ENCODE data around the gene CASP4.
"Not testable (repeated sequence)": the region's sequence is repeated elsewhere in the genome, so short reads cannot be mapped to it uniquely, and the experiment has no call there.

The CASP4 gene

DNA sequence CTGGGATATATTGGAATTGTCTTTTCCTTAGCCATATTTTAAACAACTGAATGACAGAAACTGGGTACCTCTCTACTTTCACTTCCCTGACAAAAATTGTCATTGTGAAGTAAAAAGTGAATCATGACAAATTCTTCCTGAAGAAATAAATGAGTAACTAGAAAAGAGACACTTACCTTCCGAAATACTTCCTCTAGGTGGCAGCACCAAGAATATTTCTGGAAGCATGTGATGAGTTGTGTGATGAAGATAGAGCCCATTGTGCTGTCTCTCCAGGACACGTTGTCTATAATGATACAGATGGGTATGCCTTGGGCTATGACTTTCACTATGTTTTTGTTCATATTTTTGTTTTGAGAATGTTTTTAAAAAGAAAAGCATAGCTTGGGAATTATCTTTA, 21.5 kb downstream of the CASP4 start:
- no peak for DNase-seq

- no peak for DNase-seq
These were observed 24.3 kb downstream of the CASP4 start for GRCh38 chr11:104944076-104944475.

DNA sequence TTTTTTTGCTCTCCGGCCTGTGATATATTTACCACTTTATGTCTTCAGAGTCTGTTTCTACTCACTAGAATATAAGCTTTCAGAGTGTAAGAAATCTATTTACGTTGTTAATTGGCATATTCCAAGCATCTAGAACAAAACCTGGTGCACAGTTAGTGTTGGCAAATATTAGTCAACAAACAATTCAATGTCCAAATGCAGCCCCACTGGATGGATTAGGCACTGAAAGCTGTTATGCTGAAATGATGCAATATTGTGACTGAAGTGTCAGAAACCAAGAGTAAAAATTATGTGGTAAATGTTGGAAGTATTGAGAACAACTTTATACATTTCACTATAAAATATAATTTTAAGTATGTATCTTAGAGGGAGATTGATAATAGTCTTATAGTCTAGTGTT, 24.8 kb downstream of the CASP4 start:
- DNase-seq = no peak

DNA sequence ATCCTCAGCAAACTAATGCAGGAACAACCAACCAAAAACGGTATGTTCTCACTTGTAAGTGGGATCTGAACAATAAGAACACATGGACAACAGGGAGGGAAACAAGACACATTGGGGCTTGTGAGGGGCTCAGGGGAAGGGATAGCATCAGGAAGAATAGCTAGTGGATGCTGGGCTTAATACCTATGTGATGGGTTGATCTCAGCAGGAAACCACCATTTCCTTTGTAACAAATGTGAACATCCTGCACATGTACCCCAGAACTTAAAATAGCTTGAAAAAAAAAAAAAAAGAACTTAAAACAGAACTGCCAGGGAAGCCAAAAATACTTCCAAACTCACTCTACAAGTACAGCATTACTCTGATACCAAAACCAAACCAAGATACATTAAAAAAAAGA, 33.8 kb downstream of the CASP4 start:
- DNase-seq = no peak

- DNase-seq = not testable (repeated sequence)
These were observed 34.3 kb downstream of the CASP4 start for GRCh38 chr11:104934073-104934472.

GRCh38 chr11:104928811-104929210, 39.6 kb downstream of the CASP4 start:
- no peak for DNase-seq

DNA sequence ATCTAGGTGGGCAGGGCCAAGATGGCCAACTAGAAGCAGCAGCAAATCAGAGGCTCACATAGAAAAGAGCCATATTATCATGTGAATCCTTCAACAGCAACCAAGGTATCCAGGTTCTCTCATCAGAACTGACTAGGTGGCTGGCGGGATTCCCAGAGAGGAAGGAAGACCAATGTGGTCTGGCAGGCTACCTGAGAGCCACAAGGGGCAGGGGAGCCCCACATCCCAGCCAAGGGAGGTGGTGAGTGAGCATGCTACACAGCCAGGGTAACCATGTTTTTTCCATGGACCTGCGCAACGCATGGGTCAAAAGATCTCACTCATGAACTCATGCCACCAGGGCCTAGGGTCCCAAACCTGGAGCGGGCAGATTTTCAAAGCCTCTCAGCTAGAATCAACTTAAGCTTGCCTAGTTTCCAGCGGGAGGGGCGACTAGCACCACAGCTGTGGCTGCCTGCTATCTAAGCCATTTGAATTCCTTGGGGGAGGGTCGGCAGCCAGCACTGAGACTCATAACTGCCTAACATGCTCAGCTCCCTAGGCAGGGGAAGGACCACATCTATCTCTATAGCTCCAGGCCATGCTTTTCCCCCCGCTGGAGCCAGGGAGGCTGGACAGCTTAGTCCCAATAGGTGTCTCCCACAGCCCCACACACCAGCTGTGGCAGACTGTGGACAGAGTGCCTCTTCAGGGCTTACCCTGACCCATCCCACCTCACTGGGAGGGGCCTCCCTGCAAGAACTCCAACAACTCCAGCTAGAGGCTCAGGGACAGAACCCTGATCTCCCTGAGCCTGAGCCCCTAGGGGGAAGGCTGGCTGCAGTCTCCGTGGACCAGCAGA, 41.4 kb downstream of the CASP4 start:
- DNase-seq = no peak

GRCh38 chr11:104925850-104926249, 42.5 kb downstream of the CASP4 start:
- no peak for DNase-seq

- DNase-seq = no peak
These were observed 50.1 kb downstream of the CASP4 start for GRCh38 chr11:104918113-104918824.

DNA sequence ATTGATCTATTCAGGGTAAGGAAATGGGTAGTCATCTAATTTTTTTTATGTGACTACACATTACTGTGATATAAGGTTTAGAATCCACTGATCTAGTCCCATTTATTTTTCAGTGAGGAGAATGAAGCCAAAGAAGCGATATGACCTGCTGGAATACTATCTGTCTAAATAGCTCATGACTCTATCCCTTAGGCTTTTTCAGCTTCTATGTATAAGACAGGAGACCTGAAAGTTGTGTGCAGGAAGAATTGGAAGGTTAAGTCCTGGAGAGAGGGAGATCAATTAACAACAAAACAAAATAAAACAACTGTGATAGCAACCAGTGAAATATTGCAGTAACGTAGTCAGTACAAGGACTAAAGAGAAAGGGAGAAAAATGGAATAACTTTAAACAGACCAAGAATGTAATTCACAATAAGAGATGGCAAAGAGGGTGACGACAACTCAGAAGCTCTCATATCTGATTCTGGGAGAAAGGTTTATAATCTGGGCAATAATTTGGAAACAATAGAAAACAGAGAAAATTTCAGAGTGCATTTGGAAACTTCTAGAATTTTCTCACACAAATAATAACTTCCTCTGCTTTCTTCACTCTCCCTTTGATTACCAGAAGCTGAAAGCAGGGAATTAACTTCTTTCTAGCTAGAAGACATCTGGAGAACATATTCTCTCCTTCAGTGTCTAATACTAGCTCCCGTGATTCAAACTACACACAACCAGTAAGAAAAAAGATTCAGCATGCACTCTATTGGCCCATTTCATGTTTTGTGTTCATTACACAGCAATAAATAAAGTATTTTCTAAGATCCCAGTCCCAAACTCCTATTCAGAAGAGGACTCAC, 50.9 kb downstream of the CASP4 start:
- DNase-seq = no peak

DNA sequence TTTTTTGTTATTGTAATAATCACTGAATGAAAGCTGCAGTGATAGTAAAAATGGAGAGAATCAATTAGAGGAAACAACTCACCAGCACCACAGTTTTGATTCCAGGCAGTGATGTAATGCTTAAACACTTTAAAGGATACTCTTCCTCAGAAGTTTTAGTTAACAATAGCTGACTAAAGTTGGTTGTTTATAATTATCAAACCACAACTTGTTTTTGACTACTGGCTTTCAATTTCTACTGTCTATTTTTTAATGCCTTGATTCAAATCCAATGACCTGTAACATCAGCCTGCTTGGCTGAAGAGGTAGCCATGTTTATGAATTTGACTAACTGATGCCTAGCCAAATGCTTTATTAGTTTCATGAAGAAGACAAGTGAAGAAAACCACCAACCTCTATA, 51.9 kb downstream of the CASP4 start:
- DNase-seq = no peak

DNA sequence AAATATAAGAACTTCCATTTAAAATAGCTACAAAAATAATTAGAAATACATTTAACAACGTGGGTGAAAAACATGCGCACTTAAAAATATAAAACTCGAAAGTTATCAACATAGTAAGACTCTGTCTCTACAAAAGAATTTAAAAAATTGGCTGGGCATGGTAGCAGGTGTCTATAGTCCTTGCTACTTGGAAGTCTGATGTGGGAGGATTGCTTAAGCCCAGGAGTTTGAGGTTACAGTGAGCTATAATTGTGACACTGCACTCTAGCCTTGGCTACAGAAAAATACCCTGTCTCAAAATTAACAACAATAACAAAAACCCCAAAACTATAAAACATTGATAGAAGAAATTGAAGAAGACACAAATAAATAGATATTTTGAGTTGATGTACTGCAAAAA, 56.3 kb downstream of the CASP4 start:
- DNase-seq = no peak

DNA sequence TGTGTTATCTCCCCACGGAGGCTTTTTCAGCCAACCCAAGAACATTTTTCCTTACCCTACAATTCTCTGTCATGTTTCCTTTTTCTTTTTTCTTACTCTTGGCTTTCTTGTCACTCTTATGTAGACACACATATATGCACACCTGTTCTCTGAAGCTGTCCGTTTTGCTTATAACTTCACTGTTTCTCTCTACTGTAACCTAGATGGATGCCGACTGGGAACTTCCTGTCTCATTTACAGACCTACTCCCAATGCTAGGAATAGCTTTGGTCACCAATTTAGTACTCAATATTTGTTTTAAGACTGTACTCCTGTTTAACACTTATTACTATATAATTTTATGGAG, 60.2 kb downstream of the CASP4 start:
- no peak for DNase-seq

- no peak for DNase-seq
These were observed 60.7 kb downstream of the CASP4 start for GRCh38 chr11:104907521-104908185.

- DNase-seq = no peak
These were observed 63.1 kb downstream of the CASP4 start for GRCh38 chr11:104905271-104905670.

- no peak for DNase-seq
These were observed 69.1 kb downstream of the CASP4 start for GRCh38 chr11:104899226-104899625.

DNA sequence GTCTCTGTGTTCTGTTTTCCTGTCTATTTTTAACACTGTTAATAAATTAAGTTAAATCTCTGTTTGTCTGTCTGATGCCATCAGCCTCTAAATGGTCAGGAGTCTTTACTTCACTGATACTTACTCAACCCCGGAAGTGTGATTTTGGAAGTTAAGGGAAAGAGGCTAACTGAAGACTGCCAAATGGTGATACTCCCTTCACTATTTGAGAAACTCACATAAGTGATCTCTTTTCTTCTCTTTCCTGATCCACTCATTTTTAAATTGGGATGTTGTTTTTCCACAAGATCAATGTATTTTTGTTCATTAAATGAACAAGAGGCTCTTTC, 69.7 kb downstream of the CASP4 start:
- no peak for DNase-seq

DNA sequence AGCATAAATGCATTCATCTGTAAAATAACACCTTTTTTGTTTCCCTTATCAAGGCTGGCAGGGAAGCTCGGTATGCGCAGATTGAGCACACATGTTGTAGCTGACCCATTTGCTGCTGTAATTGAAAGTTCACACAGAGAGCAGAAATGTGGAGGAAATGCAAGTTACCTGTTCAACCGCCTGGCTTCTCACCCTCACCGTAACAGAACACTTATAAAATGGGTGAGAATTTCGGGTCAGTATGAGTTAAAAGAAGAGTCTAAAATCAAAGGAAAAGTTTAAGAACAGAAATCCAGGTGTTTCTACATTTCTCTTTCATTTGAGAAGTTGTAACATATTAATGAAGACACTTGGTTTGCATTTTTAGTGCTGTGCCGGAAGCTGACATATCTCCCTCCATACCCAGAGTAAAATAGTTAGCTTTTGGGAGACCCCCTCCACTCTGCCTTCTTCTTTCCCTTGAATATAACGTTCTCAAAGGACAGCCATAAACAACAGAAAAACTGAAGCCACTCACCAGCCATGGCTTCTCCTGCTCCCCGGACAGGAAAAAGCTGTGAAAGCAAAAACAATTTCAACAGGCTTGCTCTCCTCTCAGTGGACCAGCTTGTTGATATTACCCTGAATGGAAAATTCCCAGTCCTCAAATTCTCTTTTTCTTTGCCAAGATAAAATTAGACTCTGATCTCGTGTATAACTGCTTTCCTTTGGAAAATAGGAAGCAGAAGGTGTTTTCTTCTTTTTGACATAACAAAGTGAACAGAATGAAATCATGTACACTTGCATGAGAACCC, 70.3 kb downstream of the CASP4 start, which contains the start of gene CASP12:
CASP12 (minus strand) TSS at position 570 of the 794 bp plus-strand sequence.
- DNase-seq = no peak

- DNase-seq = no peak
These were observed 72.7 kb downstream of the CASP4 start for GRCh38 chr11:104895634-104896033.

DNA sequence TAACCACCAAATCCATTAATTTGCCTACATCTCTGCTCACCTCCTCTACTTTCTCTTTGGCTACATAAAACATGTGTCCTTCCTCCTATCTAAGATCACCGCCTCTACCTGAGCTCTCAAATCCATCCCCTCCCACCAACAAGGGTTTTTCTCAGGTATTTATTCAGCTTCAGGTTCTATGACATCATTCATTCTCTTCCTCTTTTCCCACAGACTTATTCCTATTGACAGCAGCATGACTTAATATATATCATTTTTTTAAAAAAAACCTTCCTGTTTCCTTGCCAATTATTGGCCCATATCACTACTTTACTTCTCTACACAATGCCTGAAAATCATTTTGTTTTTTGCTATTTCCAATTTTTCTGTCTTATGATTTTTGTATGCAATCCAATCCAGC, 74.5 kb downstream of the CASP4 start:
- DNase-seq = no peak
